A549 (cell line): ENCODE measurements around the gene GOLGA7B.

ENCODE experiments used
- CEBPB ChIP-seq, 2 experiments: fragments of >200 bp in 1 of 2; sonication (Bioruptor Twin) in 1 of 2; formaldehyde crosslinking in 1 of 2; IDR thresholded peaks; 2 replicates each; pipeline ENCODE4 v1.6.1; 2012 to 2016
- CTCF ChIP-seq: fragments of >200 bp; sonication (Bioruptor Twin); formaldehyde crosslinking; IDR thresholded peaks from 3 replicates; pipeline ENCODE4 v1.5.1; 2016
- EP300 ChIP-seq, 2 experiments: fragments of >200 bp; sonication (Bioruptor Twin); formaldehyde crosslinking; IDR thresholded peaks; 2 replicates in 1 of 2; 3 replicates in 1 of 2; pipeline ENCODE4 v1.6.1; 2016 to 2017
- ESRRA ChIP-seq: fragments of 150-350 bp; IDR thresholded peaks from 2 replicates; pipeline ENCODE4 v1.6.1; 2014; ENCODE audit warnings: mild to moderate bottlenecking, low read length, borderline replicate concordance
- HOXA7 ChIP-seq: fragments of 250-450 bp; sonication (Bioruptor Pico); IDR thresholded peaks from 2 replicates; pipeline ENCODE4 v1.5.0; 2020; ENCODE audit warnings: mild to moderate bottlenecking, moderate library complexity
- KDM1A ChIP-seq: fragments of 200-600 bp; sonication (generic); IDR thresholded peaks from 2 replicates; pipeline ENCODE4 v1.6.1; 2016; ENCODE audit warnings: low read depth, mild to moderate bottlenecking
- MAFK ChIP-seq: fragments of 450-650 bp; IDR thresholded peaks from 2 replicates; pipeline ENCODE4 v1.6.1; 2014; ENCODE audit not compliant: partially characterized antibody
- MYC ChIP-seq: IDR thresholded peaks from 2 replicates; pipeline ENCODE4 v1.6.1; 2012; ENCODE audit warnings: mild to moderate bottlenecking, inconsistent platforms, low read length, improper control_type of control experiment, borderline replicate concordance
- POLR2A ChIP-seq: IDR thresholded peaks from 2 replicates; pipeline ENCODE4 v1.6.1; 2012; ENCODE audit warnings: mild to moderate bottlenecking, low read length
- RAD21 ChIP-seq, 2 experiments: fragments of >200 bp in 1 of 2; sonication (Bioruptor Twin) in 1 of 2; formaldehyde crosslinking in 1 of 2; IDR thresholded peaks in 1 of 2; conservative IDR thresholded peaks in 1 of 2; 2 replicates in 1 of 2; 3 replicates in 1 of 2; pipeline ENCODE4 v1.6.1; 2012 to 2018; ENCODE audit warnings: inconsistent platforms in 1 of 2
- REST ChIP-seq: fragments of 200-600 bp; sonication (generic); IDR thresholded peaks from 2 replicates; pipeline ENCODE4 v1.6.1; 2016; ENCODE audit warnings: antibody characterized with exemption, mild to moderate bottlenecking, moderate library complexity
- RNF2 ChIP-seq: fragments of 200-600 bp; sonication (generic); IDR thresholded peaks from 2 replicates; pipeline ENCODE4 v1.6.1; 2016; ENCODE audit warnings: low read depth, mild to moderate bottlenecking, antibody characterized with exemption, moderate library complexity, borderline replicate concordance
- ZFP36 ChIP-seq: fragments of 450-650 bp; IDR thresholded peaks from 2 replicates; pipeline ENCODE4 v1.6.1; 2014; ENCODE audit warnings: borderline replicate concordance; ENCODE audit not compliant: partially characterized antibody

- TF ChIP-seq CEBPB (IDR thresholded peaks at IDR 0.05) (no peak), MYC (no peak), EP300 (IDR thresholded peaks at IDR 0.05) (no peak), CTCF (no peak), RNF2 (no peak), POLR2A (no peak), ZFP36 (no peak), RAD21 (conservative IDR thresholded peaks at IDR 0.05 in 1 of 2, IDR thresholded peaks at IDR 0.05 in 1 of 2) (no peak), ESRRA (no peak), MAFK (no peak), HOXA7 (CRISPR knock-in tag) (no peak), KDM1A (no peak), REST (no peak)
These were observed 54.4 kb downstream of the GOLGA7B start for GRCh38 chr10:97904018-97904381.
